Measurements from ENCODE around the gene RIN1.

Gene RIN1

DNA sequence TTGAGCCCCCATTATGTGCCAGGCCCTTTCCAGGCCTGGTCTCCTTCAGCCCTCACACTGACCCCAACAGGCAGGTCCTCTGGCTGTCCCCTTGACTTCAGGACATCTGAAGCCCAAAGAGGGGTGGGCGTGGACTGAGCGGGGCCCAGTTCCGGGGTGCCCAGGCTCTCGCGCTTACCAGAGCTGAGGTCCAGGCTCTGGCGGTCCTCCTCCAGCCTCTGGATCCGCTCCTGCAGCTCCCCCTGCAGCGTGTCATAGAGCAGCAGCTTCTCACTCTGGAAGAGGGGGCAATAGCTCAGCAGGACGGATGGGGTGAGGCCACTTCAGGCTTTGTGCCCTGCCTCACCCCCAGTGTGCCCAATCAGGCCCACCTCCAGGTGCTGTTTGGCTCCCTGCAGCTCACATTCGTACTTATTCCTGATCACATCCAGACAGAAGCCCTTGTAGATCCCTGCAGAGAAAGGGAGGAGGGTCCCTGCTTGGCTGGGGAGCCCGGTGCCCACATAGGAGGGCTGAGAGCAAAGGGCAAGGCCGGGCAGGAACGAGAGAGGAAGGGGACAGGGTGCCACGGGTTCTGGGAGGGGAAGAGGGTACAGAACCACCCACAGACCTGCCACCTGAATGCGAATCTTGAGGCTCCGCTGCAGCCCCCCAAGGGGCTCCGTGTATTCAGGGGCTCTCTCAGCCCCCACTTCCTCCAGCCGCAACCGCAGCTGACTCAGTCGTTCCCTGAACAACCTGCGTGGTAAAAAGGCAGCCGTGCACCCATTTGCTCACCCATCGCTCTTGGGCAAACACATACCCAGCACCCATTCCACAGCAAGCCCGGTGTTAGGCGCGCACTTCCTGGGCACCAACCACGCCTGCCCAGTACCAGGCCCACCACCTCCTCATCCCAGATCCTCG, 4.6 kb upstream of the RIN1 start:
- no peaks in the 10 kb centered on the region for H3K36me3 ChIP-seq (ENCODE audit: insufficient read depth, low read length)
- peaks cover 22% of the 10 kb centered on the region for H3K79me2 ChIP-seq (ENCODE audit: control insufficient read depth, insufficient read depth, low read length, unreplicated experiment)
- no peaks in the 10 kb centered on the region for H3K27me3 ChIP-seq (ENCODE audit: insufficient read depth, low read length)
- no peak overlapping the region for H2AFZ ChIP-seq (ENCODE audit: low read length, unreplicated experiment)
- H3K4me3 ChIP-seq (ENCODE audit: low read depth, low read length), result no peak overlapping the region
- H3K4me1 ChIP-seq (ENCODE audit: control insufficient read depth, insufficient read depth, low read length, unreplicated experiment), result peaks cover 34% of the 10 kb centered on the region
- H3K27ac ChIP-seq (ENCODE audit: low read depth, low read length), result no peak overlapping the region

DNA sequence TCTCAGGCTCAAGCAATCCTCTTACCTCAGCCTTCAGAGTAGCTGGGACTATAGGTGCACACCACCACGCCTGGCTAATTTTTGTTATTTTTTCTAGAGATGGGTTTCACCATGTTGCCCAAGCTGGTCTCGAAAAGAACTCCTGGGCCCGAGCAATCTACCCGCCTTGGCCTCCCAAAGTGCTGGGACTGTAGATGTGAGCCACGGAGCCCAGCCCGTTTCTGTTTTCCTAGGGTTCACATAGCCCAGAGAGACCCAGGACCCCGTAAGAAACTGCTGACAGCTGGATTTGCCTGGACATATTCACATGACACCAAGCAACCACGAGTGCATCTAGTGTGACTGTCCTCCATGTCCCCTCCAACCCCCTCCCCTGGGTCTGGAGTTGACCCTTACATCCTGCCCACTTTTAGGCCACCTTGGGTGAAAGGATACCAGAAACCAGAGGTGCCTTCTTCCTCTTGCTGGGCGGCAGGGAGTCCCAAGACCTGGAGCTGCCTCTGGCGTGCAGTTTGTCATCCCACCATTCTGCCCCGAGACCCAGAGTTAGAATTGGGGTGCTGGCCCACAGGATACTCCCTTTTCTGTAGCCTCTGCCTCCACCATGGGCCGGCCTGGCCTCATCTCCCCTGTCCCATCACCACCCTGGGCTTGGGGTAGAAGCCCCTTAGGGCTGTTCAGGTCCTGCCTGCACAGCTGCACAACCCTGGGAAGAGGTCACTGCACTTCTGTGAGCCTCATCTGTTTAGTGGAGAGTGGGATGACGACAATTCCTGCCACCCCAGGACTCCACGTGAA, 3.7 kb upstream of the RIN1 start:
- H3K27ac ChIP-seq (ENCODE audit: low read depth, low read length), result no peak overlapping the region
- peaks cover 29% of the 10 kb centered on the region for H3K4me1 ChIP-seq (ENCODE audit: control insufficient read depth, insufficient read depth, low read length, unreplicated experiment)
- peaks cover 32% of the 10 kb centered on the region for H3K79me2 ChIP-seq (ENCODE audit: control insufficient read depth, insufficient read depth, low read length, unreplicated experiment)
- H3K27me3 ChIP-seq (ENCODE audit: insufficient read depth, low read length), result no peaks in the 10 kb centered on the region
- H3K4me3 ChIP-seq (ENCODE audit: low read depth, low read length), result no peak overlapping the region
- H3K36me3 ChIP-seq (ENCODE audit: insufficient read depth, low read length), result no peaks in the 10 kb centered on the region
- no peak overlapping the region for H2AFZ ChIP-seq (ENCODE audit: low read length, unreplicated experiment)

DNA sequence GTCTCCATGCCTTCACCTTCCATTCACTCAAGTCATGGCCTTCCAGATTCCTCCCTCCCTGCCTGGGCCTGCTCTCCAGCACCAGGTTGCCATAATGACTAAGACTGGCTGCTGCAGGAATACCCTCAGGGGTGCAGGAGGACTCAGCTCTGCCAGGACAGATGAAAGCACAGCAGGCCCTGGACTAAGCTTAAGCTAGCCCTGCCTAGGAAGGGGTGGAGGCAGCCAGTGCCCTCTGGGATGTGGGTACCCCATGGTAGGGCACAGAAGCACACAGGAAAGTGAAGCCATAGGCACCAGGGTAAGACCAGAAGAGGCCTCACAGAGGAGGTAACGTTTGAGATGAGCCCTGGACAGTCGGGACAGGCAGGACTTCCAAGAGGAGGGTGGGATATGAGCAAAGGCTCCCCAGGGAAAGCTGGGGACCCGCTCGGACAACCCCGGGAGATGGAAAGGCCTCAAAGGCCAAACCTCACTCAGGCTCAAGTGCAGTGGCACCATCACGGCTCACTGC, 3.0 kb upstream of the RIN1 start:
- Histone ChIP-seq H3K27me3 (ENCODE audit: insufficient read depth, low read length) (no peaks in the 10 kb centered on the region), H3K4me1 (ENCODE audit: control insufficient read depth, insufficient read depth, low read length, unreplicated experiment) (peaks cover 35% of the 10 kb centered on the region), H2AFZ (ENCODE audit: low read length, unreplicated experiment) (no peak overlapping the region), H3K27ac (ENCODE audit: low read depth, low read length) (no peak overlapping the region), H3K79me2 (ENCODE audit: control insufficient read depth, insufficient read depth, low read length, unreplicated experiment) (peaks cover 33% of the 10 kb centered on the region), H3K36me3 (ENCODE audit: insufficient read depth, low read length) (no peaks in the 10 kb centered on the region), H3K4me3 (ENCODE audit: low read depth, low read length) (no peak overlapping the region)

DNA sequence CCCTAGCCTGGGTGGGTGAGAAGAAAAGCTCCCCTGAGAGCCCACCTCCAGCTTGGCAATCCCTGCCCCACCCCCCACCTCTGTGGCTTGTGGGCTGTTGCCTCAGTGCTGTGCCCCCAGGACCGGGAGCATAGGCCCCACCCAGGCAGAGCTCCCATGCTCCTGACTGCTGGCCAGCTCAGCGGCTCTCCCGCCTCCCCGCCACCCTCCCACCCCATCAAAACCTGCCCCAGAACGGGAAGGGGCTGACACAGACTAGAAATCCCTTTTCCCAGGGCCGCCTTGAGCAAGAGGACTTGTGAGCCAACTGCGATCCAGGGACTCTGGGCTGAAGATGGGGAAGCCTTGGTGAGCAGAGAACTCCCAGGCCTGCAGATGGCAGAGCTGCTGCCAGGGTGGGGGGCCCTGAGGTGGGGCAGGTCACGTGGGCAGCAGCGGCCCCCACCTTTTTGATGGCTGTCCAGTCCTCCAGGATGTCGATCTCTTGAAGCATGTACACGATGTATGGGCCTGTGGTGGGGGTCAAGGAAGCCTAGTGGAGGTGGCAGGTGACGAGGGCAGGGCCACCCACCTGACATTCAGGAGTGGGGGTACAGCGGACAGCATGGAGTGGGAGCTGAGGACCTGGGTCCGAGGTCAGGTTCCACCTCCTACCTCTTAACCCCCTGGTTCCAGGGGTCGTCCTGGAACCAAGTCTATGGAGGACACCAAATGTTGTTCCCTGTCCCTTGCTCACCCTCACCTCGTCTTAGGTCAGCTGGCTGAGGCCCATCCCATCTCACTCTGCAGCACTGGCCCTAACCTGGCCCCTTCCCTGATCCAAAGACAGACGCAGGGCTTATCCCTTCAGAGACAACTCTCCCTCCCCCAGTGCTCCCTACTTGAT, 2.3 kb upstream of the RIN1 start:
- Histone ChIP-seq H3K4me1 (ENCODE audit: control insufficient read depth, insufficient read depth, low read length, unreplicated experiment) (peaks cover 31% of the 10 kb centered on the region), H3K27me3 (ENCODE audit: insufficient read depth, low read length) (no peaks in the 10 kb centered on the region), H2AFZ (ENCODE audit: low read length, unreplicated experiment) (no peak overlapping the region), H3K27ac (ENCODE audit: low read depth, low read length) (peak overlapping the region; percentile 99; the same call in 1 of the 2 replicates), H3K36me3 (ENCODE audit: insufficient read depth, low read length) (no peaks in the 10 kb centered on the region; the same call in 1 of the 2 replicates), H3K4me3 (ENCODE audit: low read depth, low read length) (no peak overlapping the region), H3K79me2 (ENCODE audit: control insufficient read depth, insufficient read depth, low read length, unreplicated experiment) (peaks cover 32% of the 10 kb centered on the region)

DNA sequence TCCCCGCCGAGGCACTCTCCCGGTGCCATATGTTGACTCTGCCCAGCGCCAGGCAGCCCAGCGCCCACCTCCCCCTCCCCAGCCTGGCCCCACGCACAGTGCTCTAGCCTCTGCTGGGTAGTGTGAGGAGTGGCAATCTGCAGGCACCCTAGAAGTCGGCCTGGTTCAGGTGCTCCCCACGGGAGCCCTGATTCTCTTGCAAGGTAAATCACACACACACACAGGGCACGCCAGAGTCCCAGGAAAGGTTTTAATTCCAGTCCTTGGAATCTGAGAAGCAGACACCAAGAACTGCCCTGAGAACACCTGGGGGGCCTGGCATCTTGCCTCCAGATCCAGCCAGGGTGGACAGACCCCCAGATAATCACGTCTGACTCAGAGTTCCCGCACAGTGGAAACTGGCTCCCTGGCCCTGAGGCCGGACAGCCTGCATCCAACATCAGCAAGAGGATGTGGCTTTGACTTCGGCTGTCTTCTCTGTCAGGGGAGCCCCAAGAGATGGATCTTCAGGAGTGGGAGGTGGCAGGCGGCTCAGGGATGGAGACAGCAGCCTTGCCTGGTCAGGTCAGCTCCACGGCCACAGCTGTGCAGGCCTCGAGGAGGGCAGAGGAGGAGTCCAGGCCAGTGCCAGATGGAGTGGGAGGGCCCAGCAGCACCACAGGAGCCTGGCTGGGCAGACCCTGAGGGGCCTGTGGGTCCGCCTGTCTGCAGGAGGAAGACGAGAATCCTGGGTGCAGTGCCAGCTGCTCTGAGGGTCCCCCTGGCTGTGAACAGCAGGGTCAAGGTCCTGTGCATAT, 1.1 kb upstream of the RIN1 start:
- peaks cover 31% of the 10 kb centered on the region for H3K79me2 ChIP-seq (ENCODE audit: control insufficient read depth, insufficient read depth, low read length, unreplicated experiment)
- no peaks in the 10 kb centered on the region for H3K27me3 ChIP-seq (ENCODE audit: insufficient read depth, low read length)
- peaks cover 31% of the 10 kb centered on the region for H3K4me1 ChIP-seq (ENCODE audit: control insufficient read depth, insufficient read depth, low read length, unreplicated experiment)
- peak overlapping the region; percentile 18 for H3K4me3 ChIP-seq (ENCODE audit: low read depth, low read length)
- H3K27ac ChIP-seq (ENCODE audit: low read depth, low read length), result peak overlapping the region; percentile 99
- H3K36me3 ChIP-seq (ENCODE audit: insufficient read depth, low read length), result peaks cover 8% of the 10 kb centered on the region; the same call in 1 of the 2 replicates
- H2AFZ ChIP-seq (ENCODE audit: low read length, unreplicated experiment), result no peak overlapping the region

DNA sequence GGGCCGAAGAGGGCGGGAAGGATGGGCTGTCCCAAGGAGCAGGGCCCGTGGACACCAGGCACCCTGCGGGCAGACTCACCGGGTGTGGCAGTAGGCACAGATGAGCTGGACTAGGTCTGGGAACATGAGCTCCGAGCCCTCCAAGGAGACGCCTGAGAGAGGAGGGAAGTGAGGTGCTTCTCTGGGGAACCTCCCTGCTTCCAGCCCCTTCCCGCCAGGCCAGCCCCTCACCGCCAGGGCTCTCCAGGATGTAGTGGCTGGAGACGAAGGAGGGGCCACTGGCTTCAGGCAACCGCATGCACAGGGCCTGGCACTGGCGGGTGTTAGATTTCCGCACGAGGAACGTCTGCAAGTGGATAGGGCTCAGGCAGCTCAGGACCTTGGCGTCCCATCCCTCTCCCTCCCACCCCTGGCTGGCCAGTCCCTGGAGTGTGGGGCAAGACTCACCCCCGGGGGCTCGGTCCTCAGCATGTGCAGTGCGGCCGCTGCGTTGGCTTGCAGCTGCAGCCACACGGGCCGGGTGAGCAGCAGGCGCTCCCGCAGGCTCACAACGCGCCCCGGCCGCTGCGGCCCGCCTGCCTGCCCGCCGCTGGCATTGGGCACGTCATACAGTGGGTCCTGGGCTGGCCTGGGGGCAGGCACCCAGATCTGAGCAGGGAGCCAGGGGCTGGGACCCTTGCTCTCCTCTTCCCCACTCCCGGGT, 552 bp downstream of the RIN1 start:
- H3K4me1 ChIP-seq (ENCODE audit: control insufficient read depth, insufficient read depth, low read length, unreplicated experiment), result peaks cover 31% of the 10 kb centered on the region
- H3K4me3 ChIP-seq (ENCODE audit: low read depth, low read length), result peak overlapping the region; percentile 93
- no peaks in the 10 kb centered on the region for H3K27me3 ChIP-seq (ENCODE audit: insufficient read depth, low read length)
- peaks cover 31% of the 10 kb centered on the region for H3K79me2 ChIP-seq (ENCODE audit: control insufficient read depth, insufficient read depth, low read length, unreplicated experiment)
- H3K36me3 ChIP-seq (ENCODE audit: insufficient read depth, low read length), result peaks cover 8% of the 10 kb centered on the region; the same call in 1 of the 2 replicates
- peak overlapping the region; percentile 99 for H3K27ac ChIP-seq (ENCODE audit: low read depth, low read length)
- H2AFZ ChIP-seq (ENCODE audit: low read length, unreplicated experiment), result no peak overlapping the region

DNA sequence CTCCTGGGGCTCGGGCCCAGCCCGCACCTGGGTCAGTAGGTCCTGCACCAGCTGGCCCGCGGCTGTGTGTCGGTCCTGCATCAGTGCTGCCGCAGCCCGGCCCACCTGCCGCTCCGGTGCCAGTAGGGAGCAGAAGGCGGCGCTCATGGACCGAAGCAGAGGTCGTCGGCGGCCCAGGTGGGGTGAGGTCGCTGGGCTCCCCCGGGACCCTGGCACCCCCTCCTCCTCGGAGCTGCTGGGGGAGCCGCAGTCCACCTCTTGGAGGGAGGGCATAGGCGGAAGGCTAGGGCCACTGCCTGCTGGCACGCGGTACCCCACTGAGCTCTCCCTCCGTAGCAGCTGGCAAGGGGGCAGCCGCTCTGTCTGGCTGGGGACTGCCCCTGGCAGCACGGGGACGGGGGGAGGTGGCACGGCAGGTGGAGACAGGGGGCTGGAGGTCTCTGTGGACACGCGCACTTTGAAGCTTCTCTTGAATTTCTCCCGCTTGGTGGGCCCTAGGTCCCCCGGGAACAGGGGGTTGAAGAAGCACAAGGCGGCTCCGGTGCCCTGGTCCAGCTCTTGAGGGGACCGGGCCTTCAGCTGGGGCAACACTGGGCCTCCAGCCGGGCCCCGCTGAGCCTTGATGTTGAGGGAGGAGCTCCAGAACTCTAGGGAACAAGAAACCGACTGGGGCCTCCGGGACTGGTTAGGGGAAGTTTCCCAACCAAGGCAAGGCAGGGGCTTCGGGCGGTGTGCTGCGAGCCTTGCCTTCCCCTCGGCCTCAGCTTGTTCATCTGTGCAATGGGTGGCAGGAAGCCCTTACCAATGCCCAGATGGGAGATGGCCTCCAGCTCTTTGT, 1.4 kb downstream of the RIN1 start:
- peaks cover 31% of the 10 kb centered on the region for H3K79me2 ChIP-seq (ENCODE audit: control insufficient read depth, insufficient read depth, low read length, unreplicated experiment)
- H3K27me3 ChIP-seq (ENCODE audit: insufficient read depth, low read length), result no peaks in the 10 kb centered on the region
- H3K36me3 ChIP-seq (ENCODE audit: insufficient read depth, low read length), result peaks cover 8% of the 10 kb centered on the region; the same call in 1 of the 2 replicates
- H3K27ac ChIP-seq (ENCODE audit: low read depth, low read length), result peak overlapping the region; percentile 99
- H3K4me1 ChIP-seq (ENCODE audit: control insufficient read depth, insufficient read depth, low read length, unreplicated experiment), result peaks cover 31% of the 10 kb centered on the region
- H3K4me3 ChIP-seq (ENCODE audit: low read depth, low read length), result peak overlapping the region; percentile 93
- H2AFZ ChIP-seq (ENCODE audit: low read length, unreplicated experiment), result no peak overlapping the region

DNA sequence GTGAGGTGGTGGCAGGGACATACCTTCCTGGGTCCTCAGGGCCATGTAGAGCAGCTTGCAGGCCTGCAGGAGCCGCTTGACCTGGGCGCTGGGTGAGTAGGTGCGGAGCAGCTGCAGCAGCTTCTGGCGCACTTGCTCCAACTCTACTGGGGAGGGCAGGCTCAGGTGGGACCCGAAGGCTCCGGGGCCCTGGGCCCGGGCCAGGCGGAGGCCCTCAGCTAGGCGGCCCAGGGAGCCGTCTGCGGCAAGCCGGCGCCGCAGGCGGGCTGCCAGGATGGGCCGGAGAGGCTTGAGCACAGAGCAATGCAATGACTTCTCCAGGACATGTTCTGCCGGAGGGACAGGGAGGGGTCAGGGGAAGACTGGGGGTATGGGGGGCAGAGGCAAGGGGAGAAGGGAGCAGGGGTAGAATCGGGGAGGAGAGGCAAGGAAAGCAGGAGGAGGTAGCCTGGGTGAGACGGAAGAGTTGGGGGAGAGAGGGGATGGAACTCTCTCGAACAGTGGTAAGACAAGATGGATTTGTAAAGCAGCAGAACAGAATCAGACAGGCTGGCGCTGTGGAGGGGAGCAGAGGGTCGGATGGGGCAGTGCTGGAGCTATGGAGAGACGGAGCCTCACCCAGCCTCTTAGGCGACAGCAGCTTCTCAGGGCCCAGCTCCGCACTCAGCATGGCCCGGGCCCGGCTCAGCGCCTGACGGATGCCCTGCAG, 2.2 kb downstream of the RIN1 start:
- Histone ChIP-seq H3K36me3 (ENCODE audit: insufficient read depth, low read length) (peaks cover 8% of the 10 kb centered on the region; the same call in 1 of the 2 replicates), H3K4me3 (ENCODE audit: low read depth, low read length) (peak overlapping the region; percentile 93), H3K79me2 (ENCODE audit: control insufficient read depth, insufficient read depth, low read length, unreplicated experiment) (peaks cover 31% of the 10 kb centered on the region), H3K27me3 (ENCODE audit: insufficient read depth, low read length) (no peaks in the 10 kb centered on the region), H3K27ac (ENCODE audit: low read depth, low read length) (no peak overlapping the region), H2AFZ (ENCODE audit: low read length, unreplicated experiment) (no peak overlapping the region), H3K4me1 (ENCODE audit: control insufficient read depth, insufficient read depth, low read length, unreplicated experiment) (peaks cover 31% of the 10 kb centered on the region)
